OCI-LY3 (cell line): ENCODE measurements around the gene SPDYC.

Experiments
- H2AFZ ChIP-seq: fragments of 200-600, 300-600 bp; shearing (Covaris generic); 2 replicates; pipeline ENCODE4 v1.6.0; 2014; ENCODE audit warnings: antibody characterized with exemption, low read depth, low read length
- H3K27ac ChIP-seq: fragments of 200-600, 300-600 bp; sonication (generic); 2 replicates; pipeline ENCODE4 v1.5.1; 2014; ENCODE audit warnings: mild to moderate bottlenecking, low read length, moderate library complexity, mixed read lengths
- H3K27me3 ChIP-seq: fragments of 200-600, 300-600 bp; sonication (generic); 2 replicates; pipeline ENCODE4 v1.6.1; 2014; ENCODE audit warnings: low read depth, low read length, mixed read lengths
- H3K36me3 ChIP-seq: fragments of 200-600, 300-600 bp; sonication (generic); replicated peaks from 2 replicates; pipeline ENCODE3; 2014; ENCODE audit warnings: low read depth, low read length, mixed read lengths
- H3K4me1 ChIP-seq: fragments of 300-600, 200-600 bp; sonication (generic); 2 replicates; pipeline ENCODE4 v1.6.1; 2014; ENCODE audit warnings: low read length, mixed read lengths
- H3K4me2 ChIP-seq: fragments of 200-600, 300-600 bp; sonication (generic); 2 replicates; pipeline ENCODE4 v1.6.1; 2014; ENCODE audit warnings: low read length, mixed read lengths
- H3K4me3 ChIP-seq: fragments of 300-600, 200-600 bp; sonication (generic); 2 replicates; pipeline ENCODE4 v1.5.1; 2014; ENCODE audit warnings: antibody characterized with exemption, mild to moderate bottlenecking, low read length, moderate library complexity
- H3K79me2 ChIP-seq: fragments of 300-600, 200-600 bp; shearing (Covaris generic); 2 replicates; pipeline ENCODE4 v1.6.1; 2014; ENCODE audit warnings: mild to moderate bottlenecking, low read length, mixed read lengths
- H3K9ac ChIP-seq: fragments of 300-600, 200-600 bp; shearing (Covaris generic); 2 replicates; pipeline ENCODE4 v1.6.0; 2014; ENCODE audit warnings: mild to moderate bottlenecking, low read length, moderate library complexity
- H3K9me3 ChIP-seq: fragments of 200-600, 300-600 bp; shearing (Covaris generic); 2 replicates; pipeline ENCODE4 v1.6.1; 2014; ENCODE audit warnings: low read length, mixed read lengths; ENCODE audit not compliant: insufficient read depth
- H4K20me1 ChIP-seq: fragments of 200-600, 300-600 bp; sonication (generic); 2 replicates; pipeline ENCODE4 v1.6.1; 2016; ENCODE audit warnings: low read length, mixed read lengths; ENCODE audit not compliant: insufficient read depth
- CTCF ChIP-seq: fragments of 200-600, 300-600 bp; sonication (generic); IDR thresholded peaks from 2 replicates; pipeline ENCODE4 v1.5.1; 2014; ENCODE audit warnings: antibody characterized with exemption, low read length, low read depth
- EZH2phosphoT487 ChIP-seq: fragments of 200-600 bp; shearing (Covaris generic); IDR thresholded peaks from 2 replicates; pipeline ENCODE4 v1.6.1; 2018; ENCODE audit warnings: antibody characterized with exemption, mixed run types, low read depth

SPDYC gene

GRCh38 chr11:65152122-65152521 lies 17.9 kb upstream of the SPDYC start:
- H3K27ac ChIP-seq = no peak overlapping the region
- H3K9ac ChIP-seq = no peak overlapping the region
- TF ChIP-seq CTCF (no peak), EZH2phosphoT487 (no peak)
- peak overlapping the region; percentile 31 for H3K4me2 ChIP-seq
- H2AFZ ChIP-seq = 0 out of 2 replicates have a peak overlapping the region, but pooled peaks have one; percentile 2
- no peaks in the 10 kb centered on the region for H3K9me3 ChIP-seq
- H4K20me1 ChIP-seq = no peaks in the 10 kb centered on the region
- no peaks in the 10 kb centered on the region for H3K27me3 ChIP-seq
- H3K79me2 ChIP-seq = no peaks in the 10 kb centered on the region
- no peaks in the 10 kb centered on the region for H3K36me3 ChIP-seq
- no peak overlapping the region for H3K4me3 ChIP-seq
- H3K4me1 ChIP-seq = peaks cover 21% of the 10 kb centered on the region

- no peaks in the 10 kb centered on the region for H3K9me3 ChIP-seq
- H3K4me1 ChIP-seq = peaks cover 22% of the 10 kb centered on the region
- no peaks in the 10 kb centered on the region for H3K27me3 ChIP-seq
- H3K27ac ChIP-seq = no peak overlapping the region
- H3K4me3 ChIP-seq = no peak overlapping the region
- TF ChIP-seq EZH2phosphoT487 (no peak), CTCF (no peak)
- no peak overlapping the region for H2AFZ ChIP-seq
- no peaks in the 10 kb centered on the region for H3K36me3 ChIP-seq
- H3K4me2 ChIP-seq = no peak overlapping the region
- no peak overlapping the region for H3K9ac ChIP-seq
- H3K79me2 ChIP-seq = no peaks in the 10 kb centered on the region
- no peaks in the 10 kb centered on the region for H4K20me1 ChIP-seq
Measured at GRCh38 chr11:65156256-65156655, 13.8 kb upstream of the SPDYC start.

GRCh38 chr11:65156926-65157325 lies 13.1 kb upstream of the SPDYC start:
- H3K4me1 ChIP-seq = peaks cover 17% of the 10 kb centered on the region
- no peak overlapping the region for H3K9ac ChIP-seq
- no peak overlapping the region for H2AFZ ChIP-seq
- H3K4me2 ChIP-seq = no peak overlapping the region
- no peaks in the 10 kb centered on the region for H3K36me3 ChIP-seq
- no peaks in the 10 kb centered on the region for H3K79me2 ChIP-seq
- no peaks in the 10 kb centered on the region for H4K20me1 ChIP-seq
- no peak overlapping the region for H3K27ac ChIP-seq
- TF ChIP-seq CTCF (no peak), EZH2phosphoT487 (no peak)
- H3K4me3 ChIP-seq = no peak overlapping the region
- no peaks in the 10 kb centered on the region for H3K27me3 ChIP-seq
- no peaks in the 10 kb centered on the region for H3K9me3 ChIP-seq

- TF ChIP-seq EZH2phosphoT487 (no peak), CTCF (no peak)
- Histone ChIP-seq H3K4me3 (no peak overlapping the region), H3K9ac (no peak overlapping the region), H3K9me3 (no peaks in the 10 kb centered on the region), H2AFZ (no peak overlapping the region), H3K4me2 (no peak overlapping the region), H3K27me3 (no peaks in the 10 kb centered on the region), H3K36me3 (no peaks in the 10 kb centered on the region), H4K20me1 (no peaks in the 10 kb centered on the region), H3K27ac (no peak overlapping the region), H3K4me1 (peaks cover 13% of the 10 kb centered on the region), H3K79me2 (no peaks in the 10 kb centered on the region)
Measured at GRCh38 chr11:65157336-65157735, 12.7 kb upstream of the SPDYC start.
